Esophagus muscularis mucosa (tissue), 4 donors: Measurements from ENCODE around the gene DPYSL3.

Experiments
- EP300 ChIP-seq: sonication (generic); formaldehyde crosslinking; IDR thresholded peaks from one replicate; pipeline ENCODE4 v1.6.1; 2017; ENCODE audit warnings: antibody characterized with exemption
- POLR2A ChIP-seq: fragments of 450-650 bp; IDR thresholded peaks from one replicate; pipeline ENCODE4 v1.6.1; 2017; ENCODE audit warnings: antibody characterized with exemption, moderate library complexity, mild to moderate bottlenecking, low read depth
- POLR2AphosphoS5 ChIP-seq, 2 donors: sonication (generic); formaldehyde crosslinking; IDR thresholded peaks; one replicate each; pipeline ENCODE4 v1.6.1; 2017; ENCODE audit warnings: antibody characterized with exemption in 2 of 2
- TF ChIP-seq, protein P1 (sequence below), 3 experiments: fragments of 200-600 bp in 2 of 3; fragments of 450-650 bp in 1 of 3; sonication (generic) in 2 of 3; IDR thresholded peaks; one replicate each; pipeline ENCODE4 v1.5.1; 2017 to 2019; ENCODE audit warnings: antibody characterized with exemption in 3 of 3, mild to moderate bottlenecking in 2 of 3, moderate library complexity in 1 of 3

DNA sequence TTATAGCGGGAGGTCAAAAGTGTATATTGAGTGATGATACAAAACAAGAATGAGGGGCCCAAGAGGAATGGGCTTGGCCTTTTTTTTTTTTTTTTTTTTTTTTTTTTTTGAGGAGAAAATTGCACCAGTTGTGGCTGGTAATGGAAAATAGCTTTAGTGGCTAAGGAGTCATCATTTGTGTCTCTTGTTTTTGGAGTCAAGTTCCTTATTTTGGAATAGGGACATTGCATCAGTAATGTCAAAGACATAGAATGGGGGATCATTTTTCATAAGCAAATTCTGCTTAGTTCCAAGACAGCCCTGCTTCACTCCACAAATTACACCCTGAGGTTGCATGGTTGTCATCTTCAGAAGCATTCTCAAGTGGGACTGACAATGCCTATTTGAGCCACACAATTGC lies 137.7 kb downstream of the DPYSL3 start:
- no peak for TF ChIP-seq POLR2A
- no peak for TF ChIP-seq POLR2AphosphoS5 (IDR thresholded peaks at IDR 0.05)
- TF ChIP-seq, protein P1, sequence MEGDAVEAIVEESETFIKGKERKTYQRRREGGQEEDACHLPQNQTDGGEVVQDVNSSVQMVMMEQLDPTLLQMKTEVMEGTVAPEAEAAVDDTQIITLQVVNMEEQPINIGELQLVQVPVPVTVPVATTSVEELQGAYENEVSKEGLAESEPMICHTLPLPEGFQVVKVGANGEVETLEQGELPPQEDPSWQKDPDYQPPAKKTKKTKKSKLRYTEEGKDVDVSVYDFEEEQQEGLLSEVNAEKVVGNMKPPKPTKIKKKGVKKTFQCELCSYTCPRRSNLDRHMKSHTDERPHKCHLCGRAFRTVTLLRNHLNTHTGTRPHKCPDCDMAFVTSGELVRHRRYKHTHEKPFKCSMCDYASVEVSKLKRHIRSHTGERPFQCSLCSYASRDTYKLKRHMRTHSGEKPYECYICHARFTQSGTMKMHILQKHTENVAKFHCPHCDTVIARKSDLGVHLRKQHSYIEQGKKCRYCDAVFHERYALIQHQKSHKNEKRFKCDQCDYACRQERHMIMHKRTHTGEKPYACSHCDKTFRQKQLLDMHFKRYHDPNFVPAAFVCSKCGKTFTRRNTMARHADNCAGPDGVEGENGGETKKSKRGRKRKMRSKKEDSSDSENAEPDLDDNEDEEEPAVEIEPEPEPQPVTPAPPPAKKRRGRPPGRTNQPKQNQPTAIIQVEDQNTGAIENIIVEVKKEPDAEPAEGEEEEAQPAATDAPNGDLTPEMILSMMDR (IDR thresholded peaks at IDR 0.05), result no peak
- TF ChIP-seq EP300, result no peak
